ENCODE results near the gene MACF1.

The MACF1 gene

DNA sequence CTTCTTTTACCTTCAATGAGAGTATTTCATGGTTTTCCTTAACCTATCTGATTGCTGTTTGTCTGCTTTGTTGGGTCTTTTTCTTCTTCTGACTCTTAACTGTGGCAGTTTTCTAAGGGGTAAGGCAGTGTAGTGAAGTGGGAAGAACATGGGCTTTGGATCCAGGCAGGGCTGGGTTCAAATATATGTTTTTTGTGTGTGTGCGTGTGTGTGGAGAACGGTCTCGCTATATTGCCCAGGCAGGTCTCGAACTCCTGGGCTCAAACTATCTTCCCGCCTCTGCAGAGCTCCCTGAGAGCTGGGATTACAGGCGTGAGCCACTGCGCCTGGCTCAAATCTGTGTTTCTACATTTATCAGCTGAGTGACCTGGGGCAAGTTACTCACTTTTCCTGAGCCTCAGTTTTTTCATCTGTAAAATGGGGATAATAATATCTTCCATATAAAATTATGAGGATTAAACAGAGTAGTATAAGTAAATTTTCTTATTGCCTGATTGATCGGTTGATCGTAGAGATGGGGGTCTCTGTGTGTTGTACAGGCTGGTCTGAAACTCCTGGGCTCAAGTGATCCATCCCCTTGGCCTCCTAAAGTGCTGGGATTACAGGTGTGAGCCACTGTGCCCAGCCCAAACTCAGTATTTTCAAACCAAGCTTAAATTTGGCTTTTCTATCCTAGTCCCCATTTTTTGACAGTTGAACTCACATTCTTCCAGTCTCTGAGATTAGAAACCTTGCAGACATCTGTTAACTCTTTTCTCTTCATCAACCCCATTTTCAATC, 36.0 kb upstream of the MACF1 start:
- Histone ChIP-seq H3K36me3 (ENCODE audit: insufficient read depth, low read depth, low read length) (no peaks in the 10 kb centered on the region), H3K27me3 (ENCODE audit: insufficient read depth, low read length) (no peaks in the 10 kb centered on the region), H3K4me3 (ENCODE audit: low read length) (no peak overlapping the region), H3K27ac (ENCODE audit: low read length) (no peak overlapping the region), H3K9ac (ENCODE audit: low read depth, low read length) (no peak overlapping the region), H3K4me1 (ENCODE audit: insufficient read depth, low read length) (peaks cover 45% of the 10 kb centered on the region), H3K9me3 (ENCODE audit: insufficient read depth, low read depth, low read length) (no peaks in the 10 kb centered on the region)

DNA sequence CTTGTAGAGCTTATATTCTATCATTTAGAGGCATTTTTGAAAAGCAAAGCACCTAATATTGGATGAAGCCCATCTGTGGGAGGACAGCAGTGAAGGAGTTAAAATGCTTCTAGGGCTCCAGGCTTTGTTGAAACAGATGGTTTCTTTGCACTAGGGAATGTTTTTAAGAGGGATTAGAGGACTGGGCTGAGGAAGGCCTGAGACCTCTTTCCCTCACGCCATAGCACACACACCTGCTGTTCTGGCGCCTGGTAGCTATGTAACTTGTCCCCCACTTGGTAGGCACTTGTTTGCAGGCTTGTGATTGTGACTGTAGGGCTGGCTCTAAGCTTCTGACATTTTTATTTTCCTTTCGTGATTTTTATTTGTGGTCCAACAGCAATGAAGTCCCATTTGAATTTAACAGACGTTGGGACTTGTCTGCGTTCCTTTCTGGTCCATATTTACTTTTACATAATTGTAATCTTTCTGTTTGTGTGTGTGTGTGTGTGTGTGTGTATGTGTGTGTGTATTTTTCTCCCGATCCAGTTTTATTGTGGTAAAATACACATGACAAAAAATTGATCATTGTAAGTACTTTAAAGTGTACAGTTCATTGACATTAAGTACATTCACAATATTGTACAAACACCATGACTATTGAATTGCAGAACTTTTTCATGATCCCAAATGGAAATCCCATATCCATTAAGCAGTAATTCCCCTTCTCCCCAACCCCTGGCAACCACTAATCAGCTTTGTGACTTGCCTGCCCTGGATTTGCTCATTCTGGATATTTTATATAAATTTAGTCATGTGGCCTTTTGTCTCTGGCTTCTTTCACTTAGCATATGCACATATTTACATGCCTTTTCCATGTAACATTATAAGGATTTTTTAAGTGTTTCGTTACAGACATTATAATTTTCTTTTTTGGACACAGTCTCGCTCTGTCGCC, 33.5 kb upstream of the MACF1 start:
- peaks cover 41% of the 10 kb centered on the region for H3K4me1 ChIP-seq (ENCODE audit: insufficient read depth, low read length)
- H3K9ac ChIP-seq (ENCODE audit: low read depth, low read length) = peak overlapping the region; percentile 46; the same call in 1 of the 2 replicates
- peak overlapping the region; percentile 64 for H3K27ac ChIP-seq (ENCODE audit: low read length)

DNA sequence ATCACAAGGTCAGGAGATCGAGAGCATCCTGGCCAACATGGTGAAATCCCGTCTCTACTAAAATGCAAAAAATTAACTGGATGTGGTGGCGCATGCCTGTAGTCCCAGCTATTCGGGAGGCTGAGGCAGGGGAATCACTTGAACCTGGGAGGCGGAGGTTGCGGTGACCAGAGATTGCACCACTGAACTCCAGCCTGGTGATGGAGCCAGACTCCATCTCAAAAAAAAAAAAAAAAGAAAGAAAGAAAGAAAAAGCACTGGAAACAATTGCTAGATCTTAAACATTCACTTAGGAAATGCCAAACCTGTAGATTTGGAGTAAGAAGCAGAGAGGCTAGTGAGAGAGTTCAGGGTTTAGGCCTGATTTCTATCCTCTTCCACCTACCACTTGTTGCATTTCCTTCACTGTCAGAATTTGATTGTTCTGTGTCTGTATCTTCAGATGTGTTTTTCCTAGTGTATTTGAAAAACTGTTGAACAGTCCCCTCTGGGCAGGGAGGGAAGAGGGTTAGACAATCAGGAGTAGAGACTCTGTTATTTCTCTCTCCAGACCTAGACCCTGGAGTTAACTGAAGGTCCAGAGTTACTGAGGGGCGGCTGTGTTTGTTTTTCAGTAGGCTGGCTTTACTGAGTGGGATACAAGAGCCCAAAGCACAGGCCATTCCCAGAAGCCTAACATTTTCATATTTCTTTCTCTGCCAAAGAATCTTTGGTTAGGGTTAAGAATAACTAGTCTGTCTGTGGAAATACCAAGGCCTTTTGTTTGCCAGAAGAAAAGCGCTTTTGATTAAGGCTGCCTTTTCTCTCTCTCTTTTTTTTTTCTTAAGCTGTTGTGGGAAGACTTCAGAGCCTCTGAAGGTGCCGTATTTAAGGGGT, 31.1 kb upstream of the MACF1 start:
- H3K9me3 ChIP-seq (ENCODE audit: insufficient read depth, low read depth, low read length) = no peaks in the 10 kb centered on the region
- no peak overlapping the region for H3K4me3 ChIP-seq (ENCODE audit: low read length)
- peaks cover 50% of the 10 kb centered on the region for H3K4me1 ChIP-seq (ENCODE audit: insufficient read depth, low read length)
- no peaks in the 10 kb centered on the region for H3K27me3 ChIP-seq (ENCODE audit: insufficient read depth, low read length)
- H3K36me3 ChIP-seq (ENCODE audit: insufficient read depth, low read depth, low read length) = no peaks in the 10 kb centered on the region
- H3K9ac ChIP-seq (ENCODE audit: low read depth, low read length) = peak overlapping the region; percentile 67; the same call in 1 of the 2 replicates
- H3K27ac ChIP-seq (ENCODE audit: low read length) = peak overlapping the region; percentile 60

More for the DNA sequence above, 33.5 kb upstream of the MACF1 start:
- Histone ChIP-seq H3K4me3 (ENCODE audit: low read length) (peak overlapping the region; percentile 19; the same call in 1 of the 2 replicates), H3K9me3 (ENCODE audit: insufficient read depth, low read depth, low read length) (no peaks in the 10 kb centered on the region), H3K27me3 (ENCODE audit: insufficient read depth, low read length) (no peaks in the 10 kb centered on the region), H3K36me3 (ENCODE audit: insufficient read depth, low read depth, low read length) (no peaks in the 10 kb centered on the region)

DNA sequence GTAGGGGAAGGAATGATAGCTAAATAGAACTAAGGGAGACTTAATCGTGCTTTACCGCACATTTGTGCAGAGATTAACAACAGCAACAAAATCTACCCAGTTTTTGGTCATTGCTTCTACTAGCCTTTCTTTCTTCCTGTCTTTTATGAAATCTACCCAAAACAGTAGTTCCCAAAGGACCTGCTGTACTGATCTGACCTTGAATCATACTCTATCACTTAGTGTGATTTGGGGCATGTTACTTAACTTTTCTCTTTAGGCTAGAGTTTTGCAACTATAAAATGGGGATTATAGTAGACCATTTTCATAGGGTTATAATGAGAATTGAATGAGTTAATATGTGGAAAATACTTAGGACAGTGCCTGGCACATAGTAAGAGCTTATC, 30.5 kb upstream of the MACF1 start:
- Histone ChIP-seq H3K27ac (ENCODE audit: low read length) (no peak overlapping the region), H3K4me1 (ENCODE audit: insufficient read depth, low read length) (peaks cover 52% of the 10 kb centered on the region), H3K9me3 (ENCODE audit: insufficient read depth, low read depth, low read length) (no peaks in the 10 kb centered on the region), H3K27me3 (ENCODE audit: insufficient read depth, low read length) (no peaks in the 10 kb centered on the region), H3K4me3 (ENCODE audit: low read length) (no peak overlapping the region), H3K9ac (ENCODE audit: low read depth, low read length) (peak overlapping the region; percentile 67; the same call in 1 of the 2 replicates), H3K36me3 (ENCODE audit: insufficient read depth, low read depth, low read length) (no peaks in the 10 kb centered on the region)

GRCh38 chr1:39174390-39175081, 30.0 kb upstream of the MACF1 start:
- H3K9ac ChIP-seq (ENCODE audit: low read depth, low read length) = no peak overlapping the region
- H3K27ac ChIP-seq (ENCODE audit: low read length) = no peak overlapping the region
- no peak overlapping the region for H3K4me3 ChIP-seq (ENCODE audit: low read length)
- H3K9me3 ChIP-seq (ENCODE audit: insufficient read depth, low read depth, low read length) = no peaks in the 10 kb centered on the region
- H3K4me1 ChIP-seq (ENCODE audit: insufficient read depth, low read length) = peaks cover 52% of the 10 kb centered on the region
- H3K27me3 ChIP-seq (ENCODE audit: insufficient read depth, low read length) = no peaks in the 10 kb centered on the region
- H3K36me3 ChIP-seq (ENCODE audit: insufficient read depth, low read depth, low read length) = no peaks in the 10 kb centered on the region

DNA sequence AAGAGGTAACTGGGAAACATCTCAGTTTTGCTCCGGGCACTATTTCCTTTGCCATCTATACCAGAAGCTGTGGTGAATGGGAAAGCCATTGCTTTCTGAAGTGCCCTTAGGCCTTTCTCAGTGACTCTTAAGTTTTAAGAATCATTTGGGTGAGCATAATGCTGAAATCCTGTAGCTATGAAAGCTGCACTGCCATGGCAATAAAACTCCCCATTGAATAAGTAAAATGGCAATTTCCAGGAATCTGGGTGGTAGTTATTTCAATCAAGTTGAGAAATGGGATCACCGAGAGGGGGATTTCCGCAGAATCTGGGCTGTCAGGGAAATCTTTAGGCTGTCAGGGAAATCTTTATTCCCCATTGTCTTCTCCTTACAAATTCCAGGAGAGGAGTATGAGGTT, 26.8 kb upstream of the MACF1 start:
- Histone ChIP-seq H3K36me3 (ENCODE audit: insufficient read depth, low read depth, low read length) (no peaks in the 10 kb centered on the region), H3K4me3 (ENCODE audit: low read length) (no peak overlapping the region), H3K4me1 (ENCODE audit: insufficient read depth, low read length) (peaks cover 33% of the 10 kb centered on the region), H3K27me3 (ENCODE audit: insufficient read depth, low read length) (no peaks in the 10 kb centered on the region), H3K27ac (ENCODE audit: low read length) (no peak overlapping the region), H3K9me3 (ENCODE audit: insufficient read depth, low read depth, low read length) (no peaks in the 10 kb centered on the region), H3K9ac (ENCODE audit: low read depth, low read length) (no peak overlapping the region)

DNA sequence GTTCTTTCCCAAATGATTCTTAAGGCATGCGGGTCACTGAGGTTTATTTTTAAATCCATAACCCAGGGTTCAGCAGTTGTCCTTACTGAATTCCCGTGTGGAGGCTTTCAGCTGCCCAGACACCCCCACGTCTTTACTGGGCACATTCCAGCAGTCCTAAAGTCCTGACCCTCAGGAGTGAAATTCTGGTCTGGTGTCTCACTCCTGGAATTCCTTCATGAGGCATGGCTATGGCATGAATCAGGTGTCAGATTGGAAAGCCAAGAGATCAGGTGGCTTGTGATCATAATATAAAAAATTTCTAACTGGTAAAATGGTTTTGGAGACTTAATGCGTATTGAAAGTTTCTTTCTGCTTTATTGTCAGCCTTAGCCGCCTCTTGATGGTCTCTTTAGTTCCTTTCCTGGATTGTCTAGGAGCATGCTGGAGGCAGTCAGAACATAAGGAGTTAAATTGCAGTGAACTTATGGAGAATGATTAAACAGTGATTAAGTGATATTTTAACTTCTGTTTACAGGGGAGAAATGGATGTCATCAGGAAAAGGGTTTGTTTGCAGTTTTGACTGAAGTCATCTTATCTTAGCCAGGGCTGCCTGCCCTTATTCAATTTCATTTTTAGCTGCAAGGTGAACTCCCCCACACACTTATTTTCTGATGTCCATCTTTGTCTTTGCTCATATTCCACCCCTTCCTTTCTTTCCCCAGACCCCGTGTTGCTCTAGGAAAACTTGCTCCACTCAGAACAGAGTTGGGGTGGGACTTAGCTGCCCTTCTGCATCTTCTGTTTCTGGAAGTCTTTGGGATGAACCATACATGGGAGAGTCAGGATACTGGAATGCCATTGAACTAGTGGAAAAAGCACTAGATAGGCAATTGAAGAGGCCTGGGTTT, 25.7 kb upstream of the MACF1 start:
- H3K4me3 ChIP-seq (ENCODE audit: low read length) = no peak overlapping the region
- no peak overlapping the region for H3K27ac ChIP-seq (ENCODE audit: low read length)
- H3K4me1 ChIP-seq (ENCODE audit: insufficient read depth, low read length) = peaks cover 32% of the 10 kb centered on the region
- H3K9ac ChIP-seq (ENCODE audit: low read depth, low read length) = no peak overlapping the region
- H3K9me3 ChIP-seq (ENCODE audit: insufficient read depth, low read depth, low read length) = no peaks in the 10 kb centered on the region
- no peaks in the 10 kb centered on the region for H3K27me3 ChIP-seq (ENCODE audit: insufficient read depth, low read length)
- H3K36me3 ChIP-seq (ENCODE audit: insufficient read depth, low read depth, low read length) = no peaks in the 10 kb centered on the region

- Histone ChIP-seq H3K27ac (ENCODE audit: low read length) (no peak overlapping the region), H3K4me1 (ENCODE audit: insufficient read depth, low read length) (peaks cover 28% of the 10 kb centered on the region), H3K36me3 (ENCODE audit: insufficient read depth, low read depth, low read length) (no peaks in the 10 kb centered on the region), H3K4me3 (ENCODE audit: low read length) (no peak overlapping the region), H3K9me3 (ENCODE audit: insufficient read depth, low read depth, low read length) (no peaks in the 10 kb centered on the region), H3K27me3 (ENCODE audit: insufficient read depth, low read length) (no peaks in the 10 kb centered on the region), H3K9ac (ENCODE audit: low read depth, low read length) (no peak overlapping the region)
Measured at GRCh38 chr1:39181311-39181710, 23.2 kb upstream of the MACF1 start.

GRCh38 chr1:39182804-39183203, 21.7 kb upstream of the MACF1 start:
- H3K9ac ChIP-seq (ENCODE audit: low read depth, low read length) = no peak overlapping the region
- no peaks in the 10 kb centered on the region for H3K9me3 ChIP-seq (ENCODE audit: insufficient read depth, low read depth, low read length)
- no peaks in the 10 kb centered on the region for H3K36me3 ChIP-seq (ENCODE audit: insufficient read depth, low read depth, low read length)
- no peaks in the 10 kb centered on the region for H3K27me3 ChIP-seq (ENCODE audit: insufficient read depth, low read length)
- peaks cover 26% of the 10 kb centered on the region for H3K4me1 ChIP-seq (ENCODE audit: insufficient read depth, low read length)
- no peak overlapping the region for H3K27ac ChIP-seq (ENCODE audit: low read length)
- no peak overlapping the region for H3K4me3 ChIP-seq (ENCODE audit: low read length)
